Lung (tissue), 12 donors: ENCODE data around the gene MYOG. TPM values are rescaled to one million over a fixed set of nuclear protein-coding genes. Genes with fewer than 3 reads are reported as not detected.

ENCODE experiments used
- ATAC-seq: fragments of 200-7000 bp; cut with Tn5 transposase; one replicate; pipeline ENCODE4 v1.9.1; 2020; ENCODE audit warnings: moderate number of reproducible peaks; ENCODE audit not compliant: insufficient read depth, low FRiP score
- DNase-seq, 3 donors: peaks; one replicate each; pipeline ENCODE4 v3.0.0-alpha.2; 2013 to 2017
- H3K27ac ChIP-seq, 2 donors: one replicate each; pipeline ENCODE4 v1.5.1; 2013; ENCODE audit warnings: mild to moderate bottlenecking in 2 of 2, moderate library complexity in 2 of 2, control low read depth in 1 of 2, inconsistent platforms in 1 of 2, low read depth in 1 of 2, low read length in 1 of 2
- H3K27me3 ChIP-seq, 3 donors: one replicate each; pipeline ENCODE4 v1.5.1; 2013; ENCODE audit warnings: low read length in 2 of 3; ENCODE audit not compliant: control insufficient read depth in 3 of 3, insufficient read depth in 3 of 3
- H3K36me3 ChIP-seq, 4 donors: one replicate each; pipeline ENCODE4 v1.5.1; 2013; ENCODE audit warnings: low read length in 4 of 4, mild to moderate bottlenecking in 1 of 4, moderate library complexity in 1 of 4; ENCODE audit not compliant: control insufficient read depth in 4 of 4, insufficient read depth in 4 of 4
- H3K4me1 ChIP-seq, 5 donors: one replicate each; pipeline ENCODE4 v1.5.1; 2013; ENCODE audit warnings: low read length in 5 of 5, mild to moderate bottlenecking in 2 of 5, moderate library complexity in 1 of 5; ENCODE audit not compliant: control insufficient read depth in 5 of 5, insufficient read depth in 5 of 5
- H3K4me3 ChIP-seq: one replicate; pipeline ENCODE4 v1.5.1; 2013; ENCODE audit warnings: mild to moderate bottlenecking, control low read depth, moderate library complexity
- H3K9ac ChIP-seq, 2 donors: one replicate each; pipeline ENCODE4 v1.5.1; 2013; ENCODE audit warnings: low read length in 2 of 2, control low read depth in 1 of 2; ENCODE audit not compliant: insufficient read depth in 1 of 2
- H3K9me3 ChIP-seq, 4 donors: one replicate each; pipeline ENCODE4 v1.5.1; 2013; ENCODE audit warnings: low read length in 3 of 4, mild to moderate bottlenecking in 1 of 4, moderate library complexity in 1 of 4; ENCODE audit not compliant: control insufficient read depth in 4 of 4, insufficient read depth in 3 of 4
- CTCF ChIP-seq: IDR thresholded peaks from 2 replicates; pipeline ENCODE4 v1.5.1; 2012; ENCODE audit warnings: mild to moderate bottlenecking; ENCODE audit errors: control extremely low read depth, extremely low read depth
- WGBS, 2 donors: extraction: QIAGEN DNeasy Blood & Tissue Kit; methylation state at CpG; one replicate each; pipeline ENCODE4 v1.1.7; 2013; 5-methylcytosine and 5-hydroxymethylcytosine counted together
- polyA plus RNA-seq, 2 donors: library from polyadenylated mRNA; stranded (reverse); fragments of 200-250 nt; gene quantifications; one replicate each; pipeline ENCODE4 v1.2.1, GENCODE V29; 2013
- total RNA-seq, 2 donors: library from RNA; depleted of rRNA in 1 of 2; stranded (reverse); fragments of >200 nt in 1 of 2; gene quantifications; one replicate each; pipeline ENCODE4 v1.2.1, GENCODE V29; 2014 to 2021
- donor health status: control.
- donor health status: control.
- donor health status: Bipolar disorder and iron deficiency.
- donor health status: healthy.
- donor health status: DM: yes; HTN: yes; CAD: no.

The MYOG gene
- total and polyA plus RNA-seq, 4 donors, result not detected

DNA sequence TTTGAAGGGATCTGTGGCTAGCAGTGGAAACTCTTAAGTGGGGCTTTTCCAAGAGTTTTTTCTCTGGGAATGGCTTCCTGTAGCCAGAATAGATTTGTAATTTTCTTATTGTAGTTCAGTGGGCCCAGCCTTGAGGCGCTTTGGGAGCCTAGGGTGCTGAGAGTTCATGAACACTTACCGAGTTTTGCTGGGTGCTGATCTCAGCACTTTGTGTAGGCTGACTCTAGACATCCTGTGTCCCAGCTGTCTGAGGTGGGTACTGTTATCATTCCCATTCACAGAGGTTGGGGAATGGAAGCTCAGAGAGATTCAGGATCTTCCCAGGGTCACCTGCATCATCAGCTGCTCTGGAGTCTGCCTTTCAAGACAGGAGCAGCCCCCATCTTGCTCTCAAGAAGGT, 52.5 kb downstream of the MYOG start:
- H3K27ac ChIP-seq, result no peak overlapping the region
- 92 to 93% methylated on average over 2 of the region's 2 CpGs for WGBS, 2 donors
- H3K36me3 ChIP-seq, result no peaks in the 10 kb centered on the region
- H3K9me3 ChIP-seq, result peaks cover 0 to 2% (median 0%) of the 10 kb centered on the region in 4 donors
- no peak overlapping the region for H3K4me3 ChIP-seq
- no peaks in the 10 kb centered on the region for H3K27me3 ChIP-seq
- ATAC-seq (no peak), DNase-seq (no peak)
- no peak for TF ChIP-seq CTCF
- peaks cover 0 to 13% (median 3%) of the 10 kb centered on the region in 5 donors for H3K4me1 ChIP-seq
- H3K9ac ChIP-seq, result no peak overlapping the region

Other genes with a start within 250 kb of the MYOG start
- gene RABIF, start 196.9 kb downstream of the MYOG start, total RNA-seq, result 10 to 100 TPM in 1 of 2 donors, 1 to 10 TPM in 1; 6.2 to 10.3 TPM
- gene RABIF, start 196.9 kb downstream of the MYOG start, polyA plus RNA-seq, result 1 to 10 TPM; 7.6 to 8.8 TPM
- 10 to 100 TPM; 24.6 to 25.6 TPM for gene KLHL12, start 158.8 kb downstream of the MYOG start, total RNA-seq
- gene KLHL12, start 158.8 kb downstream of the MYOG start, polyA plus RNA-seq, result 10 to 100 TPM; 12.4 to 20.4 TPM
- gene ADIPOR1, start 127.7 kb downstream of the MYOG start, total RNA-seq, result 100 to 1,000 TPM in 1 of 2 donors, 10 to 100 TPM in 1; 96.5 to 119 TPM
- gene ADIPOR1, start 127.7 kb downstream of the MYOG start, polyA plus RNA-seq, result 100 to 1,000 TPM in 1 of 2 donors, 10 to 100 TPM in 1; 95.2 to 125 TPM
- gene CYB5R1, start 118.8 kb downstream of the MYOG start, total RNA-seq, result 10 to 100 TPM; 47.3 to 77.9 TPM
- 10 to 100 TPM; 45.9 to 67.5 TPM for gene CYB5R1, start 118.8 kb downstream of the MYOG start, polyA plus RNA-seq
- 10 to 100 TPM; 55.5 to 63.9 TPM for gene TMEM183A, start 78.6 kb downstream of the MYOG start, total RNA-seq
- gene TMEM183A, start 78.6 kb downstream of the MYOG start, polyA plus RNA-seq, result 10 to 100 TPM; 29.4 to 47.9 TPM
- gene PPFIA4, start 59.5 kb downstream of the MYOG start, total RNA-seq, result 1 to 10 TPM; 1.3 to 5.1 TPM
- gene PPFIA4, start 59.5 kb downstream of the MYOG start, polyA plus RNA-seq, result under 1 TPM; 0.30 to 0.64 TPM
- 1 to 10 TPM in 1 of 2 donors, under 1 TPM in 1; 0.57 to 2.3 TPM for gene ADORA1, start 41.7 kb upstream of the MYOG start, total RNA-seq
- gene ADORA1, start 41.7 kb upstream of the MYOG start, polyA plus RNA-seq, result under 1 TPM; 0.77 to 0.81 TPM
- not detected for gene MYBPH, start 89.8 kb upstream of the MYOG start, total RNA-seq
- under 1 TPM; 0.16 to 0.41 TPM for gene MYBPH, start 89.8 kb upstream of the MYOG start, polyA plus RNA-seq
- gene CHI3L1, start 100.7 kb upstream of the MYOG start, total RNA-seq, result 10 to 100 TPM; 46.4 to 98.6 TPM
- gene CHI3L1, start 100.7 kb upstream of the MYOG start, polyA plus RNA-seq, result 100 to 1,000 TPM; 122 to 169 TPM
- gene CHIT1, start 143.7 kb upstream of the MYOG start, total RNA-seq, result 1 to 10 TPM in 1 of 2 donors, under 1 TPM in 1; 0.89 to 1.6 TPM
- gene CHIT1, start 143.7 kb upstream of the MYOG start, polyA plus RNA-seq, result 1 to 10 TPM; 2.3 to 4.9 TPM
- gene BTG2, start 219.5 kb upstream of the MYOG start, total RNA-seq, result 100 to 1,000 TPM in 1 of 2 donors, 10 to 100 TPM in 1; 51.7 to 118 TPM
- 10 to 100 TPM; 29.1 to 95.4 TPM for gene BTG2, start 219.5 kb upstream of the MYOG start, polyA plus RNA-seq